Endothelial cell of umbilical vein (primary cell): ENCODE data around the gene ALDH1A3.

Experiments used
- CTCF ChIP-seq, 2 donors: IDR thresholded peaks; 1 replicate in 1 of 2; 2 replicates in 1 of 2; pipeline ENCODE4 v1.5.1; 2011; ENCODE audit warnings: low read length in 2 of 2, mild to moderate bottlenecking in 2 of 2, moderate library complexity in 2 of 2, control low read depth in 1 of 2, inconsistent platforms in 1 of 2, low read depth in 1 of 2; ENCODE audit not compliant: insufficient read depth in 1 of 2; ENCODE audit errors: extremely low read depth in 1 of 2
- JUN ChIP-seq: IDR thresholded peaks from 2 replicates; pipeline ENCODE4 v1.6.1; 2011; ENCODE audit warnings: borderline replicate concordance, low read depth; ENCODE audit not compliant: insufficient read length, insufficient read depth

- TF ChIP-seq CTCF (IDR thresholded peaks at IDR 0.05; ENCODE audit: extremely low read depth in 1 of 2, insufficient read depth in 1 of 2, low read depth in 1 of 2, low read length in 2 of 2) (no peak), JUN (no peak)
These were observed 32.4 kb upstream of the ALDH1A3 start for GRCh38 chr15:100847194-100847593.
